ENCODE results near the gene CDC42. TPM values are rescaled to one million over a fixed set of nuclear protein-coding genes. Genes with fewer than 3 reads are reported as not detected.
A peak's percentile ranks its signal among the peaks of the same experiment; 100 is the strongest.

Gene CDC42
- total and polyA plus RNA-seq, 9 of the 15 experiments (the other 6 are each of a cell fraction or from before 2014, with no cell fraction given): 186 to 398 (median 325) TPM

- TF ChIP-seq ATF6 (CRISPR knock-in tag; IDR thresholded peaks at IDR 0.05): no peak
- no peak for TF ChIP-seq EHMT2 (IDR thresholded peaks at IDR 0.05)
- TF ChIP-seq, protein P1, sequence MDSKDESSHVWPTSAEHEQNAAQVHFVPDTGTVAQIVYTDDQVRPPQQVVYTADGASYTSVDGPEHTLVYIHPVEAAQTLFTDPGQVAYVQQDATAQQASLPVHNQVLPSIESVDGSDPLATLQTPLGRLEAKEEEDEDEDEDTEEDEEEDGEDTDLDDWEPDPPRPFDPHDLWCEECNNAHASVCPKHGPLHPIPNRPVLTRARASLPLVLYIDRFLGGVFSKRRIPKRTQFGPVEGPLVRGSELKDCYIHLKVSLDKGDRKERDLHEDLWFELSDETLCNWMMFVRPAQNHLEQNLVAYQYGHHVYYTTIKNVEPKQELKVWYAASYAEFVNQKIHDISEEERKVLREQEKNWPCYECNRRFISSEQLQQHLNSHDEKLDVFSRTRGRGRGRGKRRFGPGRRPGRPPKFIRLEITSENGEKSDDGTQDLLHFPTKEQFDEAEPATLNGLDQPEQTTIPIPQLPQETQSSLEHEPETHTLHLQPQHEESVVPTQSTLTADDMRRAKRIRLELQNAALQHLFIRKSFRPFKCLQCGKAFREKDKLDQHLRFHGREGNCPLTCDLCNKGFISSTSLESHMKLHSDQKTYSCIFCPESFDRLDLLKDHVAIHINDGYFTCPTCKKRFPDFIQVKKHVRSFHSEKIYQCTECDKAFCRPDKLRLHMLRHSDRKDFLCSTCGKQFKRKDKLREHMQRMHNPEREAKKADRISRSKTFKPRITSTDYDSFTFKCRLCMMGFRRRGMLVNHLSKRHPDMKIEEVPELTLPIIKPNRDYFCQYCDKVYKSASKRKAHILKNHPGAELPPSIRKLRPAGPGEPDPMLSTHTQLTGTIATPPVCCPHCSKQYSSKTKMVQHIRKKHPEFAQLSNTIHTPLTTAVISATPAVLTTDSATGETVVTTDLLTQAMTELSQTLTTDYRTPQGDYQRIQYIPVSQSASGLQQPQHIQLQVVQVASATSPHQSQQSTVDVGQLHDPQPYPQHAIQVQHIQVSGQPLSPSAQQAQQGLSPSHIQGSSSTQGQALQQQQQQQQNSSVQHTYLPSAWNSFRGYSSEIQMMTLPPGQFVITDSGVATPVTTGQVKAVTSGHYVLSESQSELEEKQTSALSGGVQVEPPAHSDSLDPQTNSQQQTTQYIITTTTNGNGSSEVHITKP (IDR thresholded peaks at IDR 0.05; ENCODE audit: partially characterized antibody): peak; percentile 69
- TF ChIP-seq RCOR1 (IDR thresholded peaks at IDR 0.05; ENCODE audit: borderline replicate concordance in 1 of 2, low read depth in 2 of 2, low read length in 2 of 2): no peak; a peak in 1 of 4 replicates
- TF ChIP-seq MCM5 (IDR thresholded peaks at IDR 0.05; ENCODE audit: low read depth): no peak
- TF ChIP-seq MAZ (CRISPR knock-in tag; conservative IDR thresholded peaks at IDR 0.05 in 1 of 2, IDR thresholded peaks at IDR 0.05 in 1 of 2): peak in 1 of 2 experiments; percentile 60; a peak in 2 of 4 replicates
- TF ChIP-seq HES1 (IDR thresholded peaks at IDR 0.05; ENCODE audit: low read depth): no peak
- peak; percentile 41 for TF ChIP-seq SUPT5H (IDR thresholded peaks at IDR 0.05)
- TF ChIP-seq ATF7 (IDR thresholded peaks at IDR 0.05): peak; percentile 99
- 0 out of 2 replicates have a peak, but pooled peaks have one; percentile 53 for TF ChIP-seq SMAD3 (CRISPR knock-in tag; conservative IDR thresholded peaks at IDR 0.05)
- no peak for TF ChIP-seq CBX8 (IDR thresholded peaks at IDR 0.05; ENCODE audit: borderline replicate concordance, extremely low read depth, low read depth, low read length, poor library complexity, severe bottlenecking)
- TF ChIP-seq ZBTB9 (CRISPR knock-in tag; IDR thresholded peaks at IDR 0.05): no peak
- TF ChIP-seq ZNF280B (CRISPR knock-in tag; IDR thresholded peaks at IDR 0.05): no peak
- TF ChIP-seq CTBP1 (IDR thresholded peaks at IDR 0.05; ENCODE audit: borderline replicate concordance): peak; percentile 34; the same call in 1 of the 2 replicates
- no peak for TF ChIP-seq KHSRP (IDR thresholded peaks at IDR 0.05)
- TF ChIP-seq ZNF507 (tag; conservative IDR thresholded peaks at IDR 0.05): no peak
- no peak for TF ChIP-seq SPI1 (IDR thresholded peaks at IDR 0.05; ENCODE audit: borderline replicate concordance, low read depth, low read length)
- no peak for TF ChIP-seq ZNF79 (CRISPR knock-in tag; IDR thresholded peaks at IDR 0.05; ENCODE audit: low read depth)
Observed at GRCh38 chr1:22053017-22053860, 730 bp downstream of the CDC42 start (continued).
